CD14-positive monocyte (primary cell): ENCODE measurements around the gene DOCK1. TPM values are rescaled to one million over a fixed set of nuclear protein-coding genes. Genes with fewer than 3 reads are reported as not detected.
A peak's percentile ranks its signal among the peaks of the same experiment; 100 is the strongest.

Experiments used
- DNase-seq, 3 donors: peaks; one replicate each; pipeline ENCODE4 v3.0.0-alpha.2; 2011 to 2022
- H2AFZ ChIP-seq: 2 replicates; pipeline ENCODE4 v1.6.0; 2012; ENCODE audit warnings: mild to moderate bottlenecking, low read depth, low read length, inconsistent platforms; ENCODE audit not compliant: insufficient read depth, poor library complexity, severe bottlenecking
- H3K27ac ChIP-seq, 2 donors: 1 replicate in 1 of 2; 2 replicates in 1 of 2; pipeline ENCODE4 v1.5.1; 2012 to 2013; ENCODE audit warnings: low read length in 2 of 2, control low read depth in 1 of 2, inconsistent platforms in 1 of 2, low read depth in 1 of 2, mild to moderate bottlenecking in 1 of 2
- H3K27me3 ChIP-seq, 2 donors: one replicate each; pipeline versions ENCODE4 v1.6.0 to v1.6.1; 2011 to 2013; ENCODE audit warnings: low read length in 2 of 2; ENCODE audit not compliant: control insufficient read depth in 2 of 2, insufficient read depth in 2 of 2
- H3K36me3 ChIP-seq, 2 donors: replicated peaks in 1 of 2; 1 replicate in 1 of 2; 2 replicates in 1 of 2; pipeline versions ENCODE4 v1.5.1 to v1.6.1; 2012 to 2013; ENCODE audit warnings: low read length in 2 of 2, control low read depth in 1 of 2, inconsistent platforms in 1 of 2, mild to moderate bottlenecking in 1 of 2; ENCODE audit not compliant: insufficient read depth in 2 of 2, control insufficient read depth in 1 of 2
- H3K4me1 ChIP-seq, 2 donors: 1 replicate in 1 of 2; 2 replicates in 1 of 2; pipeline versions ENCODE4 v1.5.1 to v1.6.1; 2012 to 2013; ENCODE audit warnings: low read length in 2 of 2, control low read depth in 1 of 2, inconsistent platforms in 1 of 2, mild to moderate bottlenecking in 1 of 2, moderate library complexity in 1 of 2; ENCODE audit not compliant: insufficient read depth in 2 of 2, control insufficient read depth in 1 of 2
- H3K4me2 ChIP-seq: replicated peaks from 2 replicates; pipeline ENCODE3; 2012; ENCODE audit warnings: low read length, moderate library complexity, mild to moderate bottlenecking; ENCODE audit not compliant: poor library complexity, severe bottlenecking; ENCODE audit errors: extremely low read depth
- H3K4me3 ChIP-seq, 3 experiments: fragments of 200-600 bp in 1 of 3; sonication (generic) in 1 of 3; replicated peaks in 1 of 3; 1 replicate in 2 of 3; 2 replicates in 1 of 3; pipeline ENCODE4 v1.5.1; 2011 to 2013; ENCODE audit warnings: low read length in 3 of 3, mild to moderate bottlenecking in 3 of 3, control low read depth in 2 of 3, low read depth in 2 of 3, inconsistent platforms in 1 of 3, moderate library complexity in 1 of 3
- H3K79me2 ChIP-seq: 2 replicates; pipeline ENCODE4 v1.6.0; 2012; ENCODE audit warnings: mild to moderate bottlenecking, control low read depth, inconsistent platforms, low read length, moderate library complexity; ENCODE audit not compliant: insufficient read depth
- H3K9ac ChIP-seq: 2 replicates; pipeline ENCODE4 v1.6.0; 2017; ENCODE audit warnings: low read length, mild to moderate bottlenecking; ENCODE audit not compliant: insufficient read depth, poor library complexity, severe bottlenecking
- H3K9me3 ChIP-seq, 2 donors: replicated peaks in 1 of 2; 1 replicate in 1 of 2; 2 replicates in 1 of 2; pipeline versions ENCODE4 v1.5.1 to v1.6.1; 2012 to 2013; ENCODE audit warnings: low read length in 2 of 2, control low read depth in 1 of 2; ENCODE audit not compliant: control insufficient read depth in 1 of 2, insufficient read depth in 1 of 2
- H4K20me1 ChIP-seq: 2 replicates; pipeline ENCODE4 v1.6.0; 2012; ENCODE audit warnings: mild to moderate bottlenecking, low read length, control low read depth, moderate library complexity; ENCODE audit not compliant: insufficient read depth
- H3K27ac Mint-ChIP-seq, 7 donors: one replicate each; pipeline ENCODE4 v1.8.0; 2020; ENCODE audit warnings: mild to moderate bottlenecking in 7 of 7, mixed read lengths in 7 of 7, moderate library complexity in 6 of 7, inconsistent platforms in 2 of 7
- H3K27me3 Mint-ChIP-seq, 3 donors: one replicate each; pipeline ENCODE4 v1.8.0; 2021 to 2022; ENCODE audit warnings: low read depth in 3 of 3, mild to moderate bottlenecking in 3 of 3, mixed read lengths in 3 of 3, moderate library complexity in 3 of 3, inconsistent platforms in 1 of 3
- H3K36me3 Mint-ChIP-seq, 2 donors: one replicate each; pipeline ENCODE4 v1.8.0; 2020; ENCODE audit warnings: mixed read lengths in 2 of 2, inconsistent platforms in 1 of 2, mild to moderate bottlenecking in 1 of 2
- H3K4me1 Mint-ChIP-seq: one replicate; pipeline ENCODE4 v1.8.0; 2020; ENCODE audit warnings: mild to moderate bottlenecking, mixed read lengths
- H3K4me3 Mint-ChIP-seq, 2 donors: one replicate each; pipeline ENCODE4 v1.8.0; 2020; ENCODE audit warnings: mild to moderate bottlenecking in 2 of 2, mixed read lengths in 2 of 2, moderate library complexity in 1 of 2
- H3K9me3 Mint-ChIP-seq, 7 donors: one replicate each; pipeline ENCODE4 v1.8.0; 2020 to 2022; ENCODE audit warnings: mixed read lengths in 7 of 7, mild to moderate bottlenecking in 6 of 7, moderate library complexity in 6 of 7, inconsistent platforms in 2 of 7
- WGBS: methylation state at CpG from one replicate; pipeline ENCODE4 v1.1.5; 2013; ENCODE audit warnings: missing lambda C conversion rate; ENCODE audit not compliant: insufficient coverage; 5-methylcytosine and 5-hydroxymethylcytosine counted together
- intact Hi-C, 2 donors: fragments of 100-400 bp; cut with micrococcal nuclease; formaldehyde crosslinking; loops; one replicate each; pipeline versions ENCODE4 v1.15.0 to v1.15.1; 2023
- polyA plus RNA-seq, 3 donors: library from polyadenylated mRNA; depleted of rRNA in 1 of 3; unstranded in 2 of 3; stranded (reverse) in 1 of 3; fragments of 300-500 nt in 2 of 3; fragments of >200 nt in 1 of 3; fragmentation: Illumina TruSeq in 2 of 3; gene quantifications; 1 replicate in 2 of 3; 2 replicates in 1 of 3; pipeline ENCODE4 v1.2.3, GENCODE V29; 2012 to 2021
- TF ChIP-seq, protein P1 (sequence below): fragments of 200-600 bp; IDR thresholded peaks from one replicate; pipeline ENCODE4 v1.8.0; 2022; ENCODE audit warnings: antibody characterized with exemption, mild to moderate bottlenecking

DOCK1 gene
- polyA plus RNA-seq, 3 donors = 0.31 to 0.35 TPM; not detected in 1

DNA sequence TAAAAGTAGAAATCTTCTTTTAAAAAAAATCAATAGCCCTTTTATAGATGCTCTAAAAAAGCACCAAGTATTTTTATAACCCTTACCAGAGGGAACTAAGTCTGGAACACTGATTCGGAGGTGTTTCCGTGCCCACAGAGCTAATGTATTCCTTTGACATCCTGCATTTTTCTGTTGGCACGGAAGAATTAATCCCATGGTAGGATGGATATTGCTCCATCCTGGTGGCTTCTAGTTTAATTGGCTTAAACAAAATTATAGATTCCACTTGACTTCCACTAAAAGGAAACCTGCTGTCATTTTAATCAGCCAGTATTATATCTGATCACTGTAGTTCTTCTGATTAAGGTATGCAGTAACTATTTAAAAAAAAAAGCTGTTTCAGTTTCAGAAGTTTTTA lies 479.8 kb downstream of the DOCK1 start:
- intact Hi-C loops = no loop called here
- no peak overlapping the region for H3K27ac ChIP-seq
- no peaks in the 10 kb centered on the region for H3K79me2 ChIP-seq
- DNase-seq = no peak
- no peak overlapping the region for H2AFZ ChIP-seq
- no peak overlapping the region for H3K9ac ChIP-seq
- no peak overlapping the region for H3K4me2 ChIP-seq
- H3K27me3 ChIP-seq = no peaks in the 10 kb centered on the region
- Mint-ChIP-seq H3K4me3 (no peak overlapping the region), H3K4me1 (no peaks in the 10 kb centered on the region), H3K9me3 (peaks cover 0 to 2% (median 0%) of the 10 kb centered on the region in 7 donors), H3K27ac (no peak overlapping the region), H3K27me3 (peaks cover 0 to 3% (median 1%) of the 10 kb centered on the region in 3 donors), H3K36me3 (no peaks in the 10 kb centered on the region)
- no peaks in the 10 kb centered on the region for H3K9me3 ChIP-seq
- no peaks in the 10 kb centered on the region for H3K4me1 ChIP-seq
- no CpG with 5 or more reads among the region's 3 CpGs for WGBS
- H3K4me3 ChIP-seq = no peak overlapping the region
- TF ChIP-seq, protein P1, sequence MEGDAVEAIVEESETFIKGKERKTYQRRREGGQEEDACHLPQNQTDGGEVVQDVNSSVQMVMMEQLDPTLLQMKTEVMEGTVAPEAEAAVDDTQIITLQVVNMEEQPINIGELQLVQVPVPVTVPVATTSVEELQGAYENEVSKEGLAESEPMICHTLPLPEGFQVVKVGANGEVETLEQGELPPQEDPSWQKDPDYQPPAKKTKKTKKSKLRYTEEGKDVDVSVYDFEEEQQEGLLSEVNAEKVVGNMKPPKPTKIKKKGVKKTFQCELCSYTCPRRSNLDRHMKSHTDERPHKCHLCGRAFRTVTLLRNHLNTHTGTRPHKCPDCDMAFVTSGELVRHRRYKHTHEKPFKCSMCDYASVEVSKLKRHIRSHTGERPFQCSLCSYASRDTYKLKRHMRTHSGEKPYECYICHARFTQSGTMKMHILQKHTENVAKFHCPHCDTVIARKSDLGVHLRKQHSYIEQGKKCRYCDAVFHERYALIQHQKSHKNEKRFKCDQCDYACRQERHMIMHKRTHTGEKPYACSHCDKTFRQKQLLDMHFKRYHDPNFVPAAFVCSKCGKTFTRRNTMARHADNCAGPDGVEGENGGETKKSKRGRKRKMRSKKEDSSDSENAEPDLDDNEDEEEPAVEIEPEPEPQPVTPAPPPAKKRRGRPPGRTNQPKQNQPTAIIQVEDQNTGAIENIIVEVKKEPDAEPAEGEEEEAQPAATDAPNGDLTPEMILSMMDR = no peak
- no peaks in the 10 kb centered on the region for H3K36me3 ChIP-seq
- no peaks in the 10 kb centered on the region for H4K20me1 ChIP-seq

DNA sequence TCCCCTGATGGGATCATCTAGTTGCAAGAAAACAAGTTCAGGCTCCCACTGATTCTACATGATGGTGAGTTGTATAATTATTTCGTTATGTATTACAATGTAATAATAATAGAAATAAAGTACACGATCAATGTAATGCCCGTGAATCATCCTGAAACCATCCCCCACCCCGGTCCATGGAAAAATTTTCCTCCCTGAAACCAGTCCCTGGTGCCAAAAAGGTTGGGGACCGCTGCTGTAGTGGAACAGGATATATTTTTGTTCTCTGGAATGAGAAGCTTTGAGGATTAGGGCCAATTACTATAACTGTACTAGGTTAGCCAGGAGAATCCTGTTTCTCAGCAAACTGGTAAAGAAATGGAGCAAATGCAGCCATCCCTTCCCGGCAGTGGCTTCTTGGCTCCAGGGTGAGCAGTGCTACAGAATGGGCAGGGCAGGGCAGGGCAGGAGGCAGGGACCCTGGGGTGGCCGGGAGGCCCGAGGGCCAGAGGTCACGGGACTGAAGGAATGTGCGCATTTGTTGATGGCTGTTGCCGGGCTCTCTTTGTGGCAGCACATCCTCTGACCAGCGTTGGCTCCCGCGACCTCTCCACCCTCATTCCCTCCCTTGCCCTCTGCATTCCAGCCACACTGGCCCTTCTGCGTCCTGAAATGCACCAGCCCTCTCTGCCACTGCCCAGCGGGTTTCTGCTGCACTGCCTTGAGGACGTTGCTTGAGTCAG lies 481.5 kb downstream of the DOCK1 start:
- H3K36me3 Mint-ChIP-seq = no peaks in the 10 kb centered on the region
- H3K27ac Mint-ChIP-seq = peak overlapping the region in 1 of 7 donors; percentile 34
- H3K27ac ChIP-seq = no peak overlapping the region
- no peak overlapping the region for H2AFZ ChIP-seq
- no peak overlapping the region for H3K4me3 Mint-ChIP-seq
- peaks cover 0 to 3% (median 2%) of the 10 kb centered on the region in 7 donors for H3K9me3 Mint-ChIP-seq
- H3K4me1 ChIP-seq = no peaks in the 10 kb centered on the region
- no peaks in the 10 kb centered on the region for H3K4me1 Mint-ChIP-seq
- no peaks in the 10 kb centered on the region for H3K79me2 ChIP-seq
- no peak overlapping the region for H3K4me2 ChIP-seq
- no peak overlapping the region for H3K4me3 ChIP-seq
- H3K27me3 ChIP-seq = no peaks in the 10 kb centered on the region
- TF ChIP-seq, protein P1 = no peak
- no peaks in the 10 kb centered on the region for H4K20me1 ChIP-seq
- H3K36me3 ChIP-seq = no peaks in the 10 kb centered on the region
- DNase-seq = no peak
- H3K27me3 Mint-ChIP-seq = peaks cover 0 to 3% (median 1%) of the 10 kb centered on the region in 3 donors
- no peaks in the 10 kb centered on the region for H3K9me3 ChIP-seq
- H3K9ac ChIP-seq = no peak overlapping the region
- intact Hi-C loops = no loop called here
- WGBS = 92% methylated on average over 12 of the region's 17 CpGs
